HG02938 (cell line): ENCODE results near the gene RGS6.

Experiments
- ATAC-seq: cut with Tn5 transposase; IDR thresholded peaks from one replicate; pipeline ENCODE4 v1.9.1; 2021; ENCODE audit warnings: mild to moderate bottlenecking, moderate library complexity; ENCODE audit not compliant: unreplicated experiment

Gene RGS6

GRCh38 chr14:72217135-72217534 is 284.9 kb downstream of the RGS6 start:
- ATAC-seq, result no peak

- ATAC-seq, result no peak
Observed at GRCh38 chr14:72222046-72222445, 289.8 kb downstream of the RGS6 start.

- ATAC-seq, result no peak
Observed at GRCh38 chr14:72236629-72237028, 304.4 kb downstream of the RGS6 start.

- ATAC-seq, result no peak
Observed at GRCh38 chr14:72237722-72238666, 305.8 kb downstream of the RGS6 start.

GRCh38 chr14:72243309-72244293 is 311.4 kb downstream of the RGS6 start:
- ATAC-seq, result no peak

DNA sequence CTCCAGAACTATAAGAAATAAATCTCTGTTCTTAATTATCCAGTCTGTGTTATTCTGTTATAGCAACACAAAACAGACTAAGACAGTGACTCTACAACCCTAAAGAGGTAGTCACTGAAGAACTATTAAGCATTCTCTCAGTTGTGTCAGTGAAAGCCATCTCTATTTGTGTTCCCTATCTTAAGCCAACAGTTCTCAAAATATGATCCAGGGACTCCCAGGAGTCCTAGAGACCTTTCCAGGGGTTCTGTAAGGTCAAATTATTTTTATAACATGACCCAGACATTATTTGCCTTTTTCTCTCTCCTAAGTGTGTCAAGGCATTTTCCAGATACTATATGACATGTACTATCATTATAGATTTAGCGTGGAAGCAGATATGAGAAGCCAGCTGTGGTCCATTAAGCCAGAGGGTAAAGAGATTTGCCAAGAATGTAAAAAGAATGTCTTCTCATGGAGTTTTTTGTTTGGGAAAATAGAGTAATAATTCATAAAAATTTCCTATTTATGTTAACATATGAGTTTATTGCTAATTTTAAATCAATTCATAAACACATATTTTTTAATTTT is 315.8 kb downstream of the RGS6 start:
- no peak for ATAC-seq

DNA sequence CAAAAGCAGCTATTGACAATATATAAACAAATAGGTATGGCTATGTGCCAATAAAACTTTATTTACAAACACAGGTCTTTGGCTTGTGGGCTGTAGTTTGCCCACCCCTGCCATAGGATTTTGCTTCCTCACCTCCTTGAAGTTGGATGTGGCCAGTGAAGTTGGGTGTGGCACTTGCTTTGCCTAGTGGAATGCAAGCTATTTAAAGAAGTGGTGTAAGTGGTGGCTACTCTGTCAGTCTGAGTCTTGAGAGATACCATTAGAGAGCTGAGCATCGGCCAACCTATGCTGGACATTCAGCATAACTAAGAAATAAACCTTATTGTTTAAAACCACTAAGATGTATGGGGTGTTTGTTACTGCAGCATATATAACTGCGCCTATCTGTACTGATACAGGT is 321.3 kb downstream of the RGS6 start:
- ATAC-seq, result no peak

GRCh38 chr14:72254202-72254936 is 322.1 kb downstream of the RGS6 start:
- no peak for ATAC-seq

DNA sequence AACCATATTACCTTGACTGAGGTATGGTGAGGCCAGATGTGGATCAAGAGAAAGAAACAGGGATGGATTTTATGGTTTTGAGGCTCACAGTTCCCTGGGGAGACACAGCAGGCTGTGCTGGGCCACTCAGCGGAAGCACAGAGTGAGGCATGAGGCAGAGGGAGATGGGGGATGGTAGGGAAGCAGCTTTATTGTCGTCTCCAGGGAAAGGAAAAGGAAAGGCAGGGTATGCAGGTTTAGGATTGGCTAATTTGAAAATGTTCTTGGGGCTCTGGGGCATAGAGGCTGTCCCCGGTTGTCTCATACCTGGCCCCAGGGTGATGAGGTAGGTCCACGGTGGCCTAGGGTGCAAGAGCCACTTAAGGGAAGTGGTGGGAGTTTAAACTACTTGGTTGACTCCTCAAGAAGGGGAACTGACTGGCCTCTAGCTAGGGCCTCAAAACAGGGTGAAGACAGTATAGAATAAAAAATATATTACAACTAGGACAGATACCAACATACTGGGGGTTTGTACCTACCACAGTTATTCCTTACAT is 322.8 kb downstream of the RGS6 start:
- no peak for ATAC-seq

- no peak for ATAC-seq
Observed at GRCh38 chr14:72256055-72256454, 323.8 kb downstream of the RGS6 start.

- ATAC-seq, result no peak
Observed at GRCh38 chr14:72261068-72261467, 328.8 kb downstream of the RGS6 start.

DNA sequence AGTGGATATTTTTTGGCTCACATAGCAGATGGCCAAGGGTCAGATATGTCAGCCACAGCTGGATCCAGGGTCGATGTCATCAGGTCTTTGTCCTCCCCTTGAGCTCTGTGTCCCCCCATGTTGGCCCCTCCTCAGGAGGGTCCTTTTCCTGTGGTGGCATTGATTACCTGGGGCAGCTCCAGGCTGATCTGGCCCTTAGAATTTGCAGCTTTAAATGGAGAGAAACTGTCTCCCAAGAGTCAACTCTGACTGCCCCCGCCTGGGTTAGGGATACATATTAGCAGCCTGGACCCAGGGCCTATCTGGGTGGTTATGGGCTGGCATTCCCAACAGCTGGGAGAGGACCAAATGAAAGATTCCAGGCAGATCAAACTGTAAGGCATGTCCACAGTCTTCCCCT is 330.5 kb downstream of the RGS6 start:
- ATAC-seq, result no peak

DNA sequence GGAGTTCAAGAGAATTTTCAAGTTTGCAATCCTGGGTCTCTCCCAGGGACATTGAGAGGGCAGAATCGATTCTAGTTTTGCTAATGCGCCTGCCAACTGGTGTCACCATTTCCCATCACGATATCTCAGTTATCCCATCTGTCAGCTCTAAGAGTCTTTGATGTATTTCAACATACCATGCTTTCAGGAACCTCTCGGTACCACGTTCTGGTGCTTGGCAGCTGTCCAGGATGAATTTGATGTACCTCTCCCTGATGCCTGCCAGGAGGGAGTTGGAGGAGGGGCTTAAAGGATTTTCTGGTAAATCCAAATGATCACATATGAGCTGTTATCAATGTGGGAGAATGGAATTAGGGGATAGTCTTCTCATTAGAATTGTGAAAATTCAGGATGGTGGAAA is 332.5 kb downstream of the RGS6 start:
- no peak for ATAC-seq

DNA sequence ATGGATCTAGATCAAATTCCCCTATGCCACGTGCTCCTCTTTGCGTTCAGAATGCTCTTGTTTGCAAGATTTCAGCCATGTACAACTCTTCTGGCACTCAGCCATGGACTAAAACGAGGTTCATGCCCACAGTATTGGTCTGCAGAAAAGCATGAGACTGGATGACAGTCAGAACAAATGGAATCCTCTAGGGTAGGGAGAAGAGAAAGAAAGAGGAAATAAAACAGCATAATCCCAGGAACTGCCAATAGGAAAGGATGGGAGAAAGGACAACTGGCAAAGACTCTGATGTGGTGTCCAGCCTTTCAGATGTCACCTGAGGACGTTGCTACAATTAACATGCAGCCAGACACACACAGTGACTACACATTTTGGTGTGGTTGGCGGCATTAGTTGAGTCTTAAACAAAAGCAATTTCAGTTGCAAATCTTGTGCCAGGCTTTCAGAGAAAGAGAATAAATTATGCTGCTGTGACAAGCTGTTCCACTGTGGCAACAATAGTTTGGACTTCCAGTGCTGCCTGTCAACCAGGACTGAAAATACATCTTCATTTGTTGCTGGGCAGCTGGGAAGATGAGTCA is 338.0 kb downstream of the RGS6 start:
- ATAC-seq, result no peak

DNA sequence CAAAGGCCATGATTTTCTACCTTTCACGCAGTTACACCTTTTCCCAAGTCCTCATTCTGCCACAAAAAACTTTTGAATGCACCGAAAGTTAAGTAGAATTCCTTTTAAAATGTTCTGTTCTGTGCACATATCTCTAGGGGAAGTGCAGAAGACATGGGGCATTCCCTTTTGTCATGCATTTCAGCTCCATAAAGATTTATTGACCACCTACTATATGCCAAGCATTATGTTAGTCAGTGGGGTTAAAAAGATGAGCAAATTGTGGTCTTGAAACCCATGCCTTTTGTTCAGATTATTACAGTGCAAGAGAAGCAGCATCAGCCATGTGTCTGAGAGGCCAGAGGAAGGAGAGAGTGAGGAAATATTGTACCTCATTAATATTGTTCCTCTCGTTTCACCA is 338.5 kb downstream of the RGS6 start:
- ATAC-seq, result no peak

- no peak for ATAC-seq
Observed at GRCh38 chr14:72275242-72275641, 343.0 kb downstream of the RGS6 start.

- no peak for ATAC-seq
Observed at GRCh38 chr14:72278316-72278715, 346.1 kb downstream of the RGS6 start.

- no peak for ATAC-seq
Observed at GRCh38 chr14:72284176-72284575, 351.9 kb downstream of the RGS6 start.

- no peak for ATAC-seq
Observed at GRCh38 chr14:72290241-72290640, 358.0 kb downstream of the RGS6 start.
